ENCODE results near the gene RAX2.

The RAX2 gene

GRCh38 chr19:3792114-3792513 lies 20.1 kb upstream of the RAX2 start:
- TF ChIP-seq CTCF (IDR thresholded peaks at IDR 0.05; ENCODE audit: insufficient read depth, low read length, missing control alignments): no peak
- POLR2A ChIA-PET: no interaction called here
- CTCF ChIA-PET: interaction anchor here (0.6 kb wide), 2 partner anchors 415 to 1235 kb away, joined by 3 read pairs; no protein-coding TSS in a partner anchor
- H3K4me3 ChIP-seq (ENCODE audit: low read depth, low read length): no peak overlapping the region
- no peak for DNase-seq (ENCODE audit: low read depth, low spot score)

GRCh38 chr19:3790941-3791340 lies 18.9 kb upstream of the RAX2 start:
- DNase-seq (ENCODE audit: low read depth, low spot score): no peak
- no peak for TF ChIP-seq CTCF (IDR thresholded peaks at IDR 0.05; ENCODE audit: insufficient read depth, low read length, missing control alignments)
- CTCF ChIA-PET: no interaction called here
- POLR2A ChIA-PET: no interaction called here
- no peak overlapping the region for H3K4me3 ChIP-seq (ENCODE audit: low read depth, low read length)

- ChIA-PET CTCF (no interaction called here), POLR2A (no interaction called here)
- DNase-seq (ENCODE audit: low read depth, low spot score): no peak
- no peak for TF ChIP-seq CTCF (IDR thresholded peaks at IDR 0.05; ENCODE audit: insufficient read depth, low read length, missing control alignments)
- no peak overlapping the region for H3K4me3 ChIP-seq (ENCODE audit: low read depth, low read length)
These were observed 18.2 kb upstream of the RAX2 start for GRCh38 chr19:3790209-3790734.

GRCh38 chr19:3788996-3789778 lies 17.2 kb upstream of the RAX2 start:
- ChIA-PET POLR2A (no interaction called here), CTCF (no interaction called here)

GRCh38 chr19:3785938-3786824 lies 14.2 kb upstream of the RAX2 start, which contains the start of gene MATK:
Gene MATK (minus strand): TSS chr19:3786381. CDS start chr19:3785135, 1,246 bp downstream.
- ChIA-PET POLR2A (no interaction called here), CTCF (interaction anchor here (0.6 kb wide), 1 partner anchor 106 kb away, joined by 3 read pairs; no protein-coding TSS in a partner anchor)
- no peak for DNase-seq (ENCODE audit: low read depth, low spot score)
- TF ChIP-seq CTCF (IDR thresholded peaks at IDR 0.05; ENCODE audit: insufficient read depth, low read length, missing control alignments): no peak
- no peak within 1 kb of the TSS for H3K4me3 ChIP-seq (ENCODE audit: low read depth, low read length)

More at GRCh38 chr19:3788996-3789778, 17.2 kb upstream of the RAX2 start:
- no peak for DNase-seq (ENCODE audit: low read depth, low spot score)
- no peak for TF ChIP-seq CTCF (IDR thresholded peaks at IDR 0.05; ENCODE audit: insufficient read depth, low read length, missing control alignments)
- H3K4me3 ChIP-seq (ENCODE audit: low read depth, low read length): no peak overlapping the region

GRCh38 chr19:3785451-3785937 lies 13.5 kb upstream of the RAX2 start:
- H3K4me3 ChIP-seq (ENCODE audit: low read depth, low read length): no peak overlapping the region
- ChIA-PET CTCF (no interaction called here), POLR2A (no interaction called here)
- no peak for DNase-seq (ENCODE audit: low read depth, low spot score)
- no peak for TF ChIP-seq CTCF (IDR thresholded peaks at IDR 0.05; ENCODE audit: insufficient read depth, low read length, missing control alignments)

All from AG04449 (cell line).